HepG2 (cell line): ENCODE results near the gene SH2D5. TPM values are rescaled to one million over a fixed set of nuclear protein-coding genes. Genes with fewer than 3 reads are reported as not detected.

ENCODE experiments used
- ATAC-seq: fragments of 200-7000 bp; cut with Tn5 transposase; 3 replicates; pipeline ENCODE4 v1.9.1; 2020; ENCODE audit warnings: mild to moderate bottlenecking, moderate library complexity
- BruUV-seq: library from RNA; stranded (reverse); fragments of 400-500 nt; replicated peaks from 2 replicates; lab custom pipeline; 2021; lab: Mats Ljungman, UMichigan
- CTCF ChIA-PET: fragments of 300-600 bp; formaldehyde crosslinking; extraction: SDS; loops from one replicate; lab custom pipeline; 2021; ENCODE audit warnings: low total read pairs, inconsistent platforms, low intra/inter-chr PET ratio; lab: Yijun Ruan, JAX
- POLR2A ChIA-PET: fragments of 350-600 bp; sonication (Branson Sonifier 250); formaldehyde crosslinking; loops from one replicate; lab custom pipeline; 2020; ENCODE audit warnings: antibody characterized with exemption, inconsistent platforms; lab: Yijun Ruan, JAX
- DNase-seq: peaks from one replicate; pipeline ENCODE4 v3.0.0-alpha.2; 2015; ENCODE audit warnings: low spot score
- FAIRE-seq: peaks from 3 replicates; lab custom pipeline; 2011; peaks lifted over from hg19 to GRCh38; lab: Jason Lieb, UNC
- H2AFZ ChIP-seq: one replicate; pipeline ENCODE4 v1.6.1; 2011; ENCODE audit warnings: low read length, inconsistent platforms
- H3K27ac ChIP-seq: fragments of 300-600 bp; 3 replicates; pipeline ENCODE4 v1.8.0; 2011; ENCODE audit warnings: mixed run types, mild to moderate bottlenecking, mixed read lengths, low read length, inconsistent platforms; ENCODE audit not compliant: insufficient read depth; ENCODE audit errors: extremely low read length
- H3K27me3 ChIP-seq, 2 experiments: fragments of 200-600 bp in 1 of 2; 2 replicates in 1 of 2; 3 replicates in 1 of 2; pipeline versions ENCODE4 v1.6.0 to v1.8.0; 2011; ENCODE audit warnings: low read length in 2 of 2, mild to moderate bottlenecking in 2 of 2, moderate library complexity in 2 of 2, inconsistent platforms in 1 of 2; ENCODE audit not compliant: insufficient read depth in 2 of 2, control insufficient read depth in 1 of 2
- H3K36me3 ChIP-seq, 2 experiments: fragments of 200-600 bp in 1 of 2; replicated peaks in 1 of 2; 2 replicates in 1 of 2; 3 replicates in 1 of 2; pipeline versions ENCODE4 v1.5.1 to v1.8.0; 2011; ENCODE audit warnings: low read length in 2 of 2, inconsistent platforms in 1 of 2; ENCODE audit not compliant: insufficient read depth in 2 of 2, control insufficient read depth in 1 of 2
- H3K4me1 ChIP-seq: 2 replicates; pipeline ENCODE4 v1.5.1; 2012; ENCODE audit warnings: low read length, inconsistent platforms; ENCODE audit not compliant: insufficient read depth
- H3K4me2 ChIP-seq: 2 replicates; pipeline ENCODE4 v1.6.0; 2011; ENCODE audit warnings: low read depth, low read length, inconsistent platforms
- H3K4me3 ChIP-seq, 3 experiments: fragments of 200-600 bp in 1 of 3; sonication (generic), shearing (Covaris generic) in 1 of 3; replicated peaks in 1 of 3; 2 replicates each; pipeline ENCODE4 v1.5.1; 2011 to 2016; ENCODE audit warnings: low read length in 3 of 3, inconsistent platforms in 2 of 3, low read depth in 2 of 3, mild to moderate bottlenecking in 2 of 3, control low read depth in 1 of 3, mixed read lengths in 1 of 3; ENCODE audit not compliant: insufficient read depth in 1 of 3
- H3K79me2 ChIP-seq: one replicate; pipeline ENCODE4 v1.6.1; 2011; ENCODE audit warnings: low read length, inconsistent platforms; ENCODE audit not compliant: insufficient read depth
- H3K9ac ChIP-seq: 2 replicates; pipeline ENCODE4 v1.6.0; 2011; ENCODE audit warnings: mild to moderate bottlenecking, low read depth, low read length, inconsistent platforms; ENCODE audit not compliant: insufficient read depth
- H3K9me3 ChIP-seq: 2 replicates; pipeline ENCODE4 v1.5.1; 2012; ENCODE audit warnings: mild to moderate bottlenecking, low read length
- H4K20me1 ChIP-seq: 2 replicates; pipeline ENCODE4 v1.6.0; 2011; ENCODE audit warnings: inconsistent platforms, mild to moderate bottlenecking, low read length, moderate library complexity; ENCODE audit not compliant: insufficient read depth
- FOXO1 ChIP-seq: sonication (generic); formaldehyde crosslinking; IDR thresholded peaks from 2 replicates; pipeline ENCODE4 v1.4.0; 2020; ENCODE audit warnings: missing genetic modification reagents
- HNF4G ChIP-seq, 2 experiments: sonication (generic) in 1 of 2; formaldehyde crosslinking in 1 of 2; IDR thresholded peaks; 2 replicates each; pipeline versions ENCODE4 v1.4.0 to v1.6.1; 2011 to 2020; ENCODE audit warnings: borderline replicate concordance in 2 of 2, low read depth in 2 of 2, mild to moderate bottlenecking in 2 of 2, low read length in 1 of 2, missing genetic modification reagents in 1 of 2, moderate library complexity in 1 of 2
- HOXA7 ChIP-seq: sonication (generic); formaldehyde crosslinking; IDR thresholded peaks from 2 replicates; pipeline ENCODE4 v1.8.1; 2022; ENCODE audit warnings: mild to moderate bottlenecking, missing genetic modification reagents, moderate library complexity
- NCOA1 ChIP-seq: sonication (generic); formaldehyde crosslinking; IDR thresholded peaks from 2 replicates; pipeline ENCODE4 v1.9.0; 2021; ENCODE audit warnings: missing genetic modification reagents
- NFKBIZ ChIP-seq: IDR thresholded peaks from 2 replicates; pipeline ENCODE4 v1.6.1; 2018; ENCODE audit warnings: missing genetic modification reagents, missing compliant biosample characterization
- SALL2 ChIP-seq: sonication (generic); formaldehyde crosslinking; IDR thresholded peaks from 2 replicates; pipeline ENCODE4 v1.8.1; 2023; ENCODE audit warnings: mild to moderate bottlenecking, missing genetic modification reagents, inconsistent platforms
- SMAD3 ChIP-seq: sonication (generic); formaldehyde crosslinking; IDR thresholded peaks from 2 replicates; pipeline ENCODE4 v1.4.0; 2020; ENCODE audit warnings: missing genetic modification reagents
- ZNF274 ChIP-seq: sonication (generic); formaldehyde crosslinking; IDR thresholded peaks from 2 replicates; pipeline ENCODE4 v1.5.1; 2020; ENCODE audit warnings: mild to moderate bottlenecking, missing genetic modification reagents
- WGBS: methylation state at CpG from one replicate; pipeline ENCODE4 v1.1.6; 2017; ENCODE audit warnings: low lambda C conversion rate; 5-methylcytosine and 5-hydroxymethylcytosine counted together
- in situ Hi-C: cut with HindIII; loops from 2 replicates; pipeline ENCODE4 v1.10.0; 2017; ENCODE audit warnings: low pct_unique_long_range_greater_than_20kb; ENCODE audit not compliant: extremely low pct_ligation_motif_present
- intact Hi-C: fragments of 100-400 bp; cut with micrococcal nuclease; formaldehyde crosslinking; loops from one replicate; pipeline ENCODE4 v1.10.0; 2022; ENCODE audit not compliant: unreplicated experiment
- polyA plus RNA-seq, 8 experiments: library from polyadenylated mRNA; depleted of rRNA in 3 of 8; stranded (reverse) in 7 of 8; unstranded in 1 of 8; fragments of >200 nt; fragmentation: Illumina TruSeq in 4 of 8; extraction: Trizol in 4 of 8; gene quantifications; 2 replicates each; pipeline versions ENCODE4 v1.2.1 to v1.2.3, GENCODE V29; 2011 to 2016; ENCODE audit warnings: low read depth in 4 of 8, missing spikeins in 1 of 8, mixed read lengths in 1 of 8; ENCODE audit not compliant: insufficient read depth in 1 of 8
- total RNA-seq, 5 experiments: library from RNA; depleted of rRNA; stranded (reverse); fragments of >200 nt; fragmentation: Illumina TruSeq; extraction: Trizol; gene quantifications; 2 replicates each; pipeline ENCODE4 v1.2.3, GENCODE V29; 2016; ENCODE audit warnings: low read depth in 1 of 5
- TF ChIP-seq, protein P1 (sequence below): sonication (generic); formaldehyde crosslinking; conservative IDR thresholded peaks from 2 replicates; pipeline ENCODE4 v1.4.0; 2020; ENCODE audit warnings: missing genetic modification reagents
- TF ChIP-seq, protein P2 (sequence below): sonication (generic); formaldehyde crosslinking; IDR thresholded peaks from 2 replicates; pipeline ENCODE4 v1.5.0; 2020; ENCODE audit warnings: missing genetic modification reagents, mild to moderate bottlenecking, borderline replicate concordance
- TF ChIP-seq, protein P3 (sequence below): sonication (generic); formaldehyde crosslinking; IDR thresholded peaks from 2 replicates; pipeline ENCODE4 v1.4.0; 2020; ENCODE audit warnings: missing genetic modification reagents
- TF ChIP-seq, protein P4 (sequence below): sonication (generic); formaldehyde crosslinking; IDR thresholded peaks from 2 replicates; pipeline ENCODE4 v1.4.0; 2020; ENCODE audit warnings: mild to moderate bottlenecking, missing genetic modification reagents

SH2D5 gene
- total and polyA plus RNA-seq, 2 of the 13 experiments (the other 11 are each of a cell fraction or from before 2014, with no cell fraction given): 1.2 to 3.4 TPM

DNA sequence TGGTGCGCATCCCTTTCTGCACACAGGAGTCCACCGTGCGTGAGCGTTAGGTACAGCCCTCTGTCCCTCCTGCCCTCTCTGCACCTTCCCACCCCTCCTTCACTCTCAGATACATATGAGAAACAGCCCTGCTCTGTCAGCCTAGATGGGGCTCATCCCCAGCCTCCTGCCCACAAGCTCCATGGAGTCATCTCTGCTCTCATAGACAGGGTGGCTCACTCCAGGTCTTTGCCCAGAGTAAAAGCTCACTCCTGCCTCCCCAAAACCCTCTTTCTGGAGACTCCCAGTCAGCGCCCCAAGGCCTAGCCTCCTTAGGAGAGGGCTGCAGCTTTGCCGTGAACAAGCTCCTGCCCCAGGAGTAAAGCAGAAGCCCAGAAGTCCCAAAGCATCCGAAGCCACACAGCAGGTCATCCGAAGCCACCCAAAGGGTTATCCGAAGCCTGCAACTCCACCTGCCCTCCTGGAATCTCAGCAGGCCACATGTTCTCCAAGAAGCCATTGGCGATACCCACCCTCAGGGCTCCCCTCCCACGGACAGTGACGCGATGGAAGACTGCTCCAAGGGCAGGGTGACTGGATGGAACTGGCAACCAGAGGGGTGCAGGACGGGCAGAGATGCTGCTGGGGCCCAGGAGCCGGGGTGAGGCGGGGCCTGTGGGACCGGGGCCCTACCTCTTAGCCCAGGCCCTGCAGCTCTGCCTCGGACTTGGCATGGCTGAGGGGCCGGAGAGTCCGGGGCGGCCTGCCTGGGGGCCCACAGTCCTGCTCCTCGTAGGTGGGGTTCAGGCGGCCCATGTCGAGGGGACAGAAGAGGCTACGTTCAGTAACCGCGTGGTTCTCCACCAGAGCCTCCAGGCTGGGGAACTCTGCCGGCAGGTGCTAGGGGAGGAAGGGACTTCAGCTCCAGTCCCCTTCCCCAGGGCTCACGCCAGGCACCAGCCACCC lies 11.1 kb downstream of the SH2D5 start:
- intact Hi-C loops: no loop called here
- ChIA-PET CTCF (no interaction called here), POLR2A (no interaction called here)
- no peak overlapping the region for H3K4me2 ChIP-seq
- TF ChIP-seq, protein P1, sequence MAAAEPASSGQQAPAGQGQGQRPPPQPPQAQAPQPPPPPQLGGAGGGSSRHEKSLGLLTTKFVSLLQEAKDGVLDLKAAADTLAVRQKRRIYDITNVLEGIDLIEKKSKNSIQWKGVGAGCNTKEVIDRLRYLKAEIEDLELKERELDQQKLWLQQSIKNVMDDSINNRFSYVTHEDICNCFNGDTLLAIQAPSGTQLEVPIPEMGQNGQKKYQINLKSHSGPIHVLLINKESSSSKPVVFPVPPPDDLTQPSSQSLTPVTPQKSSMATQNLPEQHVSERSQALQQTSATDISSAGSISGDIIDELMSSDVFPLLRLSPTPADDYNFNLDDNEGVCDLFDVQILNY (CRISPR knock-in tag): no peak
- no peaks in the 10 kb centered on the region for H3K9me3 ChIP-seq
- H3K4me3 ChIP-seq: no peak overlapping the region
- DNase-seq: no peak
- FAIRE-seq: no peak
- H3K27me3 ChIP-seq: peaks cover 8 to 26% of the 10 kb centered on the region in 2 experiments
- peaks cover 19% of the 10 kb centered on the region for H3K4me1 ChIP-seq
- in situ Hi-C loops: no loop called here
- no peak overlapping the region for H3K9ac ChIP-seq
- H3K27ac ChIP-seq: no peak overlapping the region
- no TSS peak for BruUV-seq
- no peaks in the 10 kb centered on the region for H4K20me1 ChIP-seq
- no peaks in the 10 kb centered on the region for H3K79me2 ChIP-seq
- 74% methylated on average over 20 of the region's 29 CpGs for WGBS
- ATAC-seq: no peak
- no peaks in the 10 kb centered on the region for H3K36me3 ChIP-seq
- H2AFZ ChIP-seq: no peak overlapping the region

DNA sequence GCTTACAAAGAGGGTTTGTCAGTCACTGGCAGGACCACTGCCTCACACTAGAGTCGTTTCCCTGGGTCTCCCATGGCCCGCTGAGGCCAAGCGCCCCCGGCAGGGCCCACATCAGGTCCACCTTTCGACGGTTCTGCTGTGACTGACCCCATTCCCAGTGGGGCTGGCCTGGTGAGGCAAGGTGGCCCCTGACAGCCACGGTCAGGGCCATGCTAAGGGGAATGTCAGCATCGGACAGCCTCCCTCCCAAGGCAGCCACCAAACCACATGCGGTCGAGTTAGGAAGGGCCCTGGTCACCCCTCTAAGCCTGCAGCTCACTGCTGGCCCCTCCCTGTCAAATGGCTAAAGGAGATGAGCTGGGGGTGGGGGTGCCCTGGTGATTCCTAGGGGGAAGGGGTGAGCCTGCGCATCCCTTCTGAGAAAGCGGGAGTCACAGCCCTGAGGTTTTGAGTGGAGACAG lies 11.8 kb downstream of the SH2D5 start:
- WGBS: 40% methylated on average over 7 of the region's 12 CpGs
- in situ Hi-C loops: no loop called here
- no TSS peak for BruUV-seq
- CTCF ChIA-PET: no interaction called here
- intact Hi-C loops: no loop called here
- Histone ChIP-seq H3K9me3 (no peaks in the 10 kb centered on the region), H3K4me1 (peaks cover 22% of the 10 kb centered on the region), H2AFZ (no peak overlapping the region), H3K9ac (no peak overlapping the region), H3K36me3 (no peaks in the 10 kb centered on the region), H3K4me3 (no peak overlapping the region), H3K4me2 (no peak overlapping the region), H3K27me3 (peaks cover 8 to 28% of the 10 kb centered on the region in 2 experiments), H3K79me2 (no peaks in the 10 kb centered on the region), H3K27ac (no peak overlapping the region), H4K20me1 (no peaks in the 10 kb centered on the region)
- POLR2A ChIA-PET: no interaction called here
- ATAC-seq: no peak
- no peak for DNase-seq
- no peak for FAIRE-seq
- TF ChIP-seq, protein P2, sequence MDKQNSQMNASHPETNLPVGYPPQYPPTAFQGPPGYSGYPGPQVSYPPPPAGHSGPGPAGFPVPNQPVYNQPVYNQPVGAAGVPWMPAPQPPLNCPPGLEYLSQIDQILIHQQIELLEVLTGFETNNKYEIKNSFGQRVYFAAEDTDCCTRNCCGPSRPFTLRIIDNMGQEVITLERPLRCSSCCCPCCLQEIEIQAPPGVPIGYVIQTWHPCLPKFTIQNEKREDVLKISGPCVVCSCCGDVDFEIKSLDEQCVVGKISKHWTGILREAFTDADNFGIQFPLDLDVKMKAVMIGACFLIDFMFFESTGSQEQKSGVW (CRISPR knock-in tag): no peak
- TF ChIP-seq SMAD3 (CRISPR knock-in tag) (no peak), NFKBIZ (CRISPR knock-in tag) (no peak), HNF4G (IDR thresholded peaks at IDR 0.05; ENCODE audit: borderline replicate concordance, low read depth, low read length) (no peak), HNF4G (CRISPR knock-in tag; IDR thresholded peaks at IDR 0.05; ENCODE audit: borderline replicate concordance, low read depth) (no peak), FOXO1 (CRISPR knock-in tag) (no peak), NCOA1 (CRISPR knock-in tag) (no peak), SALL2 (CRISPR knock-in tag) (no peak), HOXA7 (CRISPR knock-in tag) (no peak), ZNF274 (CRISPR knock-in tag) (no peak)
- TF ChIP-seq, protein P3, sequence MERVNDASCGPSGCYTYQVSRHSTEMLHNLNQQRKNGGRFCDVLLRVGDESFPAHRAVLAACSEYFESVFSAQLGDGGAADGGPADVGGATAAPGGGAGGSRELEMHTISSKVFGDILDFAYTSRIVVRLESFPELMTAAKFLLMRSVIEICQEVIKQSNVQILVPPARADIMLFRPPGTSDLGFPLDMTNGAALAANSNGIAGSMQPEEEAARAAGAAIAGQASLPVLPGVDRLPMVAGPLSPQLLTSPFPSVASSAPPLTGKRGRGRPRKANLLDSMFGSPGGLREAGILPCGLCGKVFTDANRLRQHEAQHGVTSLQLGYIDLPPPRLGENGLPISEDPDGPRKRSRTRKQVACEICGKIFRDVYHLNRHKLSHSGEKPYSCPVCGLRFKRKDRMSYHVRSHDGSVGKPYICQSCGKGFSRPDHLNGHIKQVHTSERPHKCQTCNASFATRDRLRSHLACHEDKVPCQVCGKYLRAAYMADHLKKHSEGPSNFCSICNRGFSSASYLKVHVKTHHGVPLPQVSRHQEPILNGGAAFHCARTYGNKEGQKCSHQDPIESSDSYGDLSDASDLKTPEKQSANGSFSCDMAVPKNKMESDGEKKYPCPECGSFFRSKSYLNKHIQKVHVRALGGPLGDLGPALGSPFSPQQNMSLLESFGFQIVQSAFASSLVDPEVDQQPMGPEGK (CRISPR knock-in tag): no peak
- TF ChIP-seq, protein P4, sequence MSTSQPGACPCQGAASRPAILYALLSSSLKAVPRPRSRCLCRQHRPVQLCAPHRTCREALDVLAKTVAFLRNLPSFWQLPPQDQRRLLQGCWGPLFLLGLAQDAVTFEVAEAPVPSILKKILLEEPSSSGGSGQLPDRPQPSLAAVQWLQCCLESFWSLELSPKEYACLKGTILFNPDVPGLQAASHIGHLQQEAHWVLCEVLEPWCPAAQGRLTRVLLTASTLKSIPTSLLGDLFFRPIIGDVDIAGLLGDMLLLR (CRISPR knock-in tag): no peak
